G401.6 (cell line): ENCODE measurements around the gene APAF1.
"Not testable (repeated sequence)": the region's sequence is repeated elsewhere in the genome, so short reads cannot be mapped to it uniquely, and the experiment has no call there.

Source experiments
- FAIRE-seq: peaks from 2 replicates; lab custom pipeline; 2012; peaks lifted over from hg19 to GRCh38; lab: Jason Lieb, UNC

APAF1 gene

GRCh38 chr12:98725476-98726247 lies 80.6 kb downstream of the APAF1 start:
- FAIRE-seq: peak; percentile 75

- no peak for FAIRE-seq
Observed at GRCh38 chr12:98727196-98727595, 82.1 kb downstream of the APAF1 start.

- FAIRE-seq: no peak
Observed at GRCh38 chr12:98730412-98730811, 85.3 kb downstream of the APAF1 start.

GRCh38 chr12:98733667-98734350 lies 88.7 kb downstream of the APAF1 start:
- FAIRE-seq: no peak

- FAIRE-seq: no peak
Observed at GRCh38 chr12:98735821-98736220, 90.7 kb downstream of the APAF1 start.

- no peak for FAIRE-seq
Observed at GRCh38 chr12:98736352-98737321, 91.5 kb downstream of the APAF1 start.

- no peak for FAIRE-seq
Observed at GRCh38 chr12:98737322-98737712, 92.2 kb downstream of the APAF1 start.

- no peak for FAIRE-seq
Observed at GRCh38 chr12:98738002-98738401, 92.9 kb downstream of the APAF1 start.

- FAIRE-seq: no peak
Observed at GRCh38 chr12:98738539-98738938, 93.4 kb downstream of the APAF1 start.

GRCh38 chr12:98740751-98741150 lies 95.7 kb downstream of the APAF1 start:
- no peak for FAIRE-seq

GRCh38 chr12:98741196-98741555 lies 96.1 kb downstream of the APAF1 start:
- FAIRE-seq: no peak

GRCh38 chr12:98741556-98742265 lies 96.6 kb downstream of the APAF1 start:
- FAIRE-seq: no peak

GRCh38 chr12:98743362-98743953 lies 98.4 kb downstream of the APAF1 start:
- no peak for FAIRE-seq

GRCh38 chr12:98744680-98745079 lies 99.6 kb downstream of the APAF1 start:
- FAIRE-seq: no peak

- no peak for FAIRE-seq
Observed at GRCh38 chr12:98745578-98746391, 100.7 kb downstream of the APAF1 start.

GRCh38 chr12:98748463-98748862 lies 103.4 kb downstream of the APAF1 start:
- FAIRE-seq: no peak

- FAIRE-seq: no peak
Observed at GRCh38 chr12:98750511-98750910, 105.4 kb downstream of the APAF1 start.

GRCh38 chr12:98751580-98752115 lies 106.6 kb downstream of the APAF1 start:
- no peak for FAIRE-seq

- FAIRE-seq: no peak
Observed at GRCh38 chr12:98752726-98753125, 107.6 kb downstream of the APAF1 start.

GRCh38 chr12:98754095-98754494 lies 109.0 kb downstream of the APAF1 start:
- no peak for FAIRE-seq

GRCh38 chr12:98755855-98756254 lies 110.8 kb downstream of the APAF1 start:
- not testable (repeated sequence) for FAIRE-seq
